ENCODE measurements around the gene RNF34. TPM values are rescaled to one million over a fixed set of nuclear protein-coding genes. Genes with fewer than 3 reads are reported as not detected.

Gene RNF34
- total and polyA plus RNA-seq, 2 of the 8 experiments (the other 6 are each of a cell fraction or from before 2014, with no cell fraction given) = 37.9 to 57.6 TPM

DNA sequence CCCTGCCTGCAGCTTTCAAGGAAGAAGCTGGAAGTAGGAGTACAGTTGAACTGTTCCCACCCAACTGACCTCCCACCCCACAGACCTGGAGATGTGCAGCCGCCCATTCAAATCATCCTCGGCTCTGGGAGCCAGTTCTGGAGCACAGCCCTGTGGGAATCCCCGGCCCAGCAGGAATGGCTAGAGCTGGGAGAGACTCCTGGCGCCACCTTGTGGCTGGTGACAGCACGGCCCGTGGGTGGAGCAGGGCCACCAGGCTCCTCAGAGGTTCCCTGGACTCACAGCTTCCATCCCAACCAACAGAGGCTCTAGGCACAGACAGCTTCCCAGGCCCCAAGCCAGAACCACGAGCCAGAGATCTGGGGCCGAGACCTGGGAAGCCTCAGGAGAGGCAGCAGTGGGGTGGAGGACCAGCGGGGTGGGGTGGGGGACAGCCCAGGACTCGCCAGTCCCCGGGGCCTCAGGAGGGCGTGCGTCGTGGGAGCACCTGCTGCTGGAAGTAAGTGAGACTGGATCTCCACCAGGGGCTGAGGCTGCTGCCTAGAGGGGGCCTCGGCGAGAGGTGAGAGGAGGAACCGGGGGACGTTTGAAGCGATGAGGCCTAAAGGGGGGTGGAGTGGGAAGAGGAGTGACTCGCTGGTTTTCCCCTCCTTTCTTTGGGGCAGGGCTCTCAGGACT is 43.4 kb downstream of the RNF34 start (continued):
- TF ChIP-seq FOSL1 (IDR thresholded peaks at IDR 0.05; ENCODE audit: insufficient read depth, low read depth, low read length) (no peak), YY1 (IDR thresholded peaks at IDR 0.05; ENCODE audit: low read depth, low read length) (peak; percentile 33; the same call in 1 of the 2 replicates), MAFK (IDR thresholded peaks at IDR 0.05; ENCODE audit: low read depth, low read length) (no peak), NANOG (IDR thresholded peaks at IDR 0.05; ENCODE audit: insufficient read depth, low read depth, low read length, poor library complexity, severe bottlenecking) (no peak), KDM5A (IDR thresholded peaks at IDR 0.05; ENCODE audit: low read length) (no peak), RBBP5 (IDR thresholded peaks at IDR 0.05; ENCODE audit: borderline replicate concordance, low read depth, low read length) (no peak), RAD21 (IDR thresholded peaks at IDR 0.05 in 1 of 2, conservative IDR thresholded peaks at IDR 0.05 in 1 of 2; ENCODE audit: low read depth in 2 of 2, low read length in 2 of 2) (peak; percentile 61 to 74), TAF1 (IDR thresholded peaks at IDR 0.05; ENCODE audit: low read depth, low read length) (no peak), JUN (IDR thresholded peaks at IDR 0.05; ENCODE audit: low read depth, low read length) (no peak), JUND (IDR thresholded peaks at IDR 0.05; ENCODE audit: low read length) (no peak), ZNF274 (IDR thresholded peaks at IDR 0.05; ENCODE audit: borderline replicate concordance, extremely low read depth, low read length) (no peak), RXRA (IDR thresholded peaks at IDR 0.05; ENCODE audit: insufficient read depth, low read depth, low read length) (no peak), RNF2 (IDR thresholded peaks at IDR 0.05; ENCODE audit: borderline replicate concordance, low read depth, low read length, missing control alignments, poor library complexity, severe bottlenecking) (no peak), POLR2A (IDR thresholded peaks at IDR 0.05; ENCODE audit: control extremely low read depth in 1 of 2, low read depth in 2 of 2, low read length in 2 of 2) (no peak), BACH1 (IDR thresholded peaks at IDR 0.05; ENCODE audit: low read length) (peak; percentile 51; the same call in 1 of the 2 replicates), SP1 (IDR thresholded peaks at IDR 0.05; ENCODE audit: low read depth, low read length) (no peak), HDAC2 (IDR thresholded peaks at IDR 0.05; ENCODE audit: borderline replicate concordance in 1 of 2, low read depth in 2 of 2, low read length in 2 of 2) (no peak), CREB1 (IDR thresholded peaks at IDR 0.05) (peak; percentile 53), GTF2F1 (IDR thresholded peaks at IDR 0.05; ENCODE audit: borderline replicate concordance, low read depth, low read length) (no peak)
- TF ChIP-seq, protein P1, sequence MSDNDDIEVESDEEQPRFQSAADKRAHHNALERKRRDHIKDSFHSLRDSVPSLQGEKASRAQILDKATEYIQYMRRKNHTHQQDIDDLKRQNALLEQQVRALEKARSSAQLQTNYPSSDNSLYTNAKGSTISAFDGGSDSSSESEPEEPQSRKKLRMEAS (IDR thresholded peaks at IDR 0.05) = peak; percentile 37; the same call in 1 of the 2 replicates
- TF ChIP-seq, protein P2, sequence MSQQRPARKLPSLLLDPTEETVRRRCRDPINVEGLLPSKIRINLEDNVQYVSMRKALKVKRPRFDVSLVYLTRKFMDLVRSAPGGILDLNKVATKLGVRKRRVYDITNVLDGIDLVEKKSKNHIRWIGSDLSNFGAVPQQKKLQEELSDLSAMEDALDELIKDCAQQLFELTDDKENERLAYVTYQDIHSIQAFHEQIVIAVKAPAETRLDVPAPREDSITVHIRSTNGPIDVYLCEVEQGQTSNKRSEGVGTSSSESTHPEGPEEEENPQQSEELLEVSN (IDR thresholded peaks at IDR 0.05) = no peak
